ENCODE data around the gene POLR3C. TPM values are rescaled to one million over a fixed set of nuclear protein-coding genes. Genes with fewer than 3 reads are reported as not detected.

Gene POLR3C
- total and polyA plus RNA-seq, 2 of the 13 experiments (the other 11 are each of a cell fraction or from before 2014, with no cell fraction given), result 15.5 to 24.3 TPM

DNA sequence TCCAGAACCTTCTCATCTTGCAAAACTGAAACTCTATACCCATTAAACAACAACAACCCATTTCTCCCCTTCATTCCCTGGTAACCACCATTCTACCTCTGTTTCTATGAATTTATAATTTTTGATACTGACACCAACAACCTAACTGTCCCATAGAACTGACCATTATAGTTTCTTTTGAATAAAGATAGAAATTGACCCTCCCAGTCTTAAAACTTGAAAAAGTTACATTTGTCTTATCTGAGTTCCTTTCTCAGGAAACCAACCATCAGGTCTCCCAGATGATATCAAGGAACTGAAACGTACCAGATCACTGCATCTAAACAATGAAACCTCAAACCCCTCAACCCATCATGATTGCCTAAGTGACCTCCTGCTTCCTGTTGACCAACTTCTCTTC, 27.2 kb upstream of the POLR3C start:
- CTCF ChIA-PET (ENCODE audit: low intra/inter-chr PET ratio, low total read pairs), result no interaction called here
- in situ Hi-C loops (cut with HindIII; ENCODE audit: extremely low pct_ligation_motif_present, low pct_unique_long_range_greater_than_20kb), result no loop called here

More for the DNA sequence above, 27.2 kb upstream of the POLR3C start:
- Histone ChIP-seq H3K4me1 (ENCODE audit: insufficient read depth, low read length) (peaks cover 13% of the 10 kb centered on the region), H3K4me3 (replicated peaks in 1 of 3; ENCODE audit: insufficient read depth in 1 of 3, low read depth in 2 of 3, low read length in 3 of 3) (no peak overlapping the region), H3K9ac (ENCODE audit: insufficient read depth, low read depth, low read length) (no peak overlapping the region), H3K27ac (ENCODE audit: extremely low read length, insufficient read depth, low read length) (no peak overlapping the region), H3K4me2 (ENCODE audit: low read depth, low read length) (no peak overlapping the region), H3K27me3 (ENCODE audit: control insufficient read depth in 1 of 2, insufficient read depth in 2 of 2, low read length in 2 of 2) (no peaks in the 10 kb centered on the region), H2AFZ (ENCODE audit: low read length) (no peak overlapping the region), H3K9me3 (ENCODE audit: low read length) (peaks cover 8% of the 10 kb centered on the region), H4K20me1 (ENCODE audit: insufficient read depth, low read length) (no peaks in the 10 kb centered on the region), H3K79me2 (ENCODE audit: insufficient read depth, low read length) (peaks cover 8% of the 10 kb centered on the region), H3K36me3 (replicated peaks in 1 of 2; ENCODE audit: control insufficient read depth in 1 of 2, insufficient read depth in 2 of 2, low read length in 2 of 2) (no peaks in the 10 kb centered on the region)
- POLR2A ChIA-PET, result no interaction called here
- BruUV-seq (replicated peaks), result no TSS peak
- TF ChIP-seq ZNF761 (CRISPR knock-in tag; conservative IDR thresholded peaks at IDR 0.05) (no peak), JUN (CRISPR knock-in tag; IDR thresholded peaks at IDR 0.05) (no peak), KLF13 (CRISPR knock-in tag; IDR thresholded peaks at IDR 0.05) (no peak), TCF7 (IDR thresholded peaks at IDR 0.05; ENCODE audit: low read depth) (no peak), ZNF879 (CRISPR knock-in tag; IDR thresholded peaks at IDR 0.05) (no peak), ZNF569 (CRISPR knock-in tag; IDR thresholded peaks at IDR 0.05; ENCODE audit: borderline replicate concordance) (no peak), STAG1 (CRISPR knock-in tag; IDR thresholded peaks at IDR 0.05) (no peak), FOXA1 (IDR thresholded peaks at IDR 0.05) (no peak), FOXA1 (CRISPR knock-in tag; IDR thresholded peaks at IDR 0.05) (no peak), HDAC1 (CRISPR knock-in tag; IDR thresholded peaks at IDR 0.05) (no peak), ZFYVE20 (CRISPR knock-in tag; IDR thresholded peaks at IDR 0.05; ENCODE audit: borderline replicate concordance, low read depth) (no peak), PLRG1 (conservative IDR thresholded peaks at IDR 0.05) (no peak), IRF9 (CRISPR knock-in tag; IDR thresholded peaks at IDR 0.05; ENCODE audit: borderline replicate concordance) (no peak), GFI1 (CRISPR knock-in tag; IDR thresholded peaks at IDR 0.05; ENCODE audit: borderline replicate concordance) (no peak), FOXM1 (CRISPR knock-in tag; IDR thresholded peaks at IDR 0.05) (no peak)
- TF ChIP-seq, protein P1, sequence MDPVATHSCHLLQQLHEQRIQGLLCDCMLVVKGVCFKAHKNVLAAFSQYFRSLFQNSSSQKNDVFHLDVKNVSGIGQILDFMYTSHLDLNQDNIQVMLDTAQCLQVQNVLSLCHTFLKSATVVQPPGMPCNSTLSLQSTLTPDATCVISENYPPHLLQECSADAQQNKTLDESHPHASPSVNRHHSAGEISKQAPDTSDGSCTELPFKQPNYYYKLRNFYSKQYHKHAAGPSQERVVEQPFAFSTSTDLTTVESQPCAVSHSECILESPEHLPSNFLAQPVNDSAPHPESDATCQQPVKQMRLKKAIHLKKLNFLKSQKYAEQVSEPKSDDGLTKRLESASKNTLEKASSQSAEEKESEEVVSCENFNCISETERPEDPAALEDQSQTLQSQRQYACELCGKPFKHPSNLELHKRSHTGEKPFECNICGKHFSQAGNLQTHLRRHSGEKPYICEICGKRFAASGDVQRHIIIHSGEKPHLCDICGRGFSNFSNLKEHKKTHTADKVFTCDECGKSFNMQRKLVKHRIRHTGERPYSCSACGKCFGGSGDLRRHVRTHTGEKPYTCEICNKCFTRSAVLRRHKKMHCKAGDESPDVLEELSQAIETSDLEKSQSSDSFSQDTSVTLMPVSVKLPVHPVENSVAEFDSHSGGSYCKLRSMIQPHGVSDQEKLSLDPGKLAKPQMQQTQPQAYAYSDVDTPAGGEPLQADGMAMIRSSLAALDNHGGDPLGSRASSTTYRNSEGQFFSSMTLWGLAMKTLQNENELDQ (CRISPR knock-in tag; IDR thresholded peaks at IDR 0.05; ENCODE audit: borderline replicate concordance), result no peak
- DNase-seq (ENCODE audit: low spot score) (no peak), FAIRE-seq (no peak), ATAC-seq (no peak)
- intact Hi-C loops (cut with micrococcal nuclease; ENCODE audit: unreplicated experiment), result no loop called here
- 0% methylated on average over 1 of the region's 1 CpG for WGBS (ENCODE audit: low lambda C conversion rate)
